HepG2 (cell line): ENCODE results near the gene WDR35. TPM values are rescaled to one million over a fixed set of nuclear protein-coding genes. Genes with fewer than 3 reads are reported as not detected.
A peak's percentile ranks its signal among the peaks of the same experiment; 100 is the strongest.

Experiments
- ETV5 ChIP-seq: IDR thresholded peaks from 2 replicates; pipeline ENCODE4 v1.6.1; 2018; ENCODE audit warnings: missing biosample characterization, missing genetic modification reagents, inconsistent platforms, borderline replicate concordance
- HCFC1 ChIP-seq: fragments of 150-350 bp; IDR thresholded peaks from 2 replicates; pipeline ENCODE4 v1.6.1; 2014; ENCODE audit warnings: low read depth, low read length
- HIVEP1 ChIP-seq: sonication (generic); formaldehyde crosslinking; IDR thresholded peaks from 2 replicates; pipeline ENCODE4 v1.4.0; 2020; ENCODE audit warnings: mild to moderate bottlenecking, missing genetic modification reagents
- HNF4A ChIP-seq: sonication (generic); formaldehyde crosslinking; IDR thresholded peaks from 2 replicates; pipeline ENCODE4 v1.4.0; 2020; ENCODE audit warnings: missing genetic modification reagents
- NFIC ChIP-seq: IDR thresholded peaks from 2 replicates; pipeline ENCODE4 v1.6.1; 2012; ENCODE audit warnings: mild to moderate bottlenecking, low read length, inconsistent platforms
- REPIN1 ChIP-seq: sonication (generic); formaldehyde crosslinking; IDR thresholded peaks from 2 replicates; pipeline ENCODE4 v1.8.0; 2022; ENCODE audit warnings: missing genetic modification reagents, low read depth, mild to moderate bottlenecking, borderline replicate concordance
- THYN1 ChIP-seq: sonication (generic); formaldehyde crosslinking; IDR thresholded peaks from 2 replicates; pipeline ENCODE4 v1.8.1; 2023; ENCODE audit warnings: low read depth, mild to moderate bottlenecking, moderate library complexity, missing genetic modification reagents, borderline replicate concordance
- ZFY ChIP-seq: sonication (generic); formaldehyde crosslinking; IDR thresholded peaks from 2 replicates; pipeline ENCODE4 v1.4.0; 2020; ENCODE audit warnings: missing genetic modification reagents
- ZNF20 ChIP-seq: sonication (generic); formaldehyde crosslinking; IDR thresholded peaks from 2 replicates; pipeline ENCODE4 v1.4.0; 2020; ENCODE audit warnings: mild to moderate bottlenecking, moderate library complexity, missing genetic modification reagents
- ZNF572 ChIP-seq: sonication (generic); formaldehyde crosslinking; IDR thresholded peaks from 2 replicates; pipeline ENCODE4 v1.5.1; 2020; ENCODE audit warnings: mild to moderate bottlenecking, missing genetic modification reagents
- ZNF776 ChIP-seq: sonication (generic); formaldehyde crosslinking; IDR thresholded peaks from 2 replicates; pipeline ENCODE4 v1.4.0; 2020; ENCODE audit warnings: mild to moderate bottlenecking, missing genetic modification reagents
- polyA plus RNA-seq, 8 experiments: library from polyadenylated mRNA; depleted of rRNA in 3 of 8; stranded (reverse) in 7 of 8; unstranded in 1 of 8; fragments of >200 nt; fragmentation: Illumina TruSeq in 4 of 8; extraction: Trizol in 4 of 8; gene quantifications; 2 replicates each; pipeline versions ENCODE4 v1.2.1 to v1.2.3, GENCODE V29; 2011 to 2016; ENCODE audit warnings: low read depth in 4 of 8, missing spikeins in 1 of 8, mixed read lengths in 1 of 8; ENCODE audit not compliant: insufficient read depth in 1 of 8
- total RNA-seq, 5 experiments: library from RNA; depleted of rRNA; stranded (reverse); fragments of >200 nt; fragmentation: Illumina TruSeq; extraction: Trizol; gene quantifications; 2 replicates each; pipeline ENCODE4 v1.2.3, GENCODE V29; 2016; ENCODE audit warnings: low read depth in 1 of 5
- TF ChIP-seq, protein P1 (sequence below): sonication (generic); formaldehyde crosslinking; IDR thresholded peaks from 2 replicates; pipeline ENCODE4 v1.4.0; 2020; ENCODE audit warnings: missing genetic modification reagents, borderline replicate concordance
- TF ChIP-seq, protein P2 (sequence below): sonication (generic); formaldehyde crosslinking; IDR thresholded peaks from 2 replicates; pipeline ENCODE4 v1.5.0; 2020; ENCODE audit warnings: missing genetic modification reagents, mild to moderate bottlenecking, borderline replicate concordance
- TF ChIP-seq, protein P3 (sequence below): sonication (generic); formaldehyde crosslinking; conservative IDR thresholded peaks from 2 replicates; pipeline ENCODE4 v1.4.0; 2020; ENCODE audit warnings: missing genetic modification reagents
- TF ChIP-seq, protein P4 (sequence below): sonication (generic); formaldehyde crosslinking; IDR thresholded peaks from 2 replicates; pipeline ENCODE4 v1.5.0; 2020; ENCODE audit warnings: missing genetic modification reagents
- TF ChIP-seq, protein P5 (sequence below): sonication (generic); formaldehyde crosslinking; IDR thresholded peaks from 2 replicates; pipeline ENCODE4 v1.8.1; 2023; ENCODE audit warnings: mild to moderate bottlenecking, missing genetic modification reagents, borderline replicate concordance
- TF ChIP-seq, protein P6 (sequence below): sonication (generic); formaldehyde crosslinking; IDR thresholded peaks from 2 replicates; pipeline ENCODE4 v1.4.0; 2020; ENCODE audit warnings: missing genetic modification reagents
- TF ChIP-seq, protein P7 (sequence below): sonication (generic); formaldehyde crosslinking; IDR thresholded peaks from 2 replicates; pipeline ENCODE4 v1.4.0; 2020; ENCODE audit warnings: missing genetic modification reagents

The WDR35 gene
- total and polyA plus RNA-seq, 2 of the 13 experiments (the other 11 are each of a cell fraction or from before 2014, with no cell fraction given): 11.1 to 19.6 TPM

DNA sequence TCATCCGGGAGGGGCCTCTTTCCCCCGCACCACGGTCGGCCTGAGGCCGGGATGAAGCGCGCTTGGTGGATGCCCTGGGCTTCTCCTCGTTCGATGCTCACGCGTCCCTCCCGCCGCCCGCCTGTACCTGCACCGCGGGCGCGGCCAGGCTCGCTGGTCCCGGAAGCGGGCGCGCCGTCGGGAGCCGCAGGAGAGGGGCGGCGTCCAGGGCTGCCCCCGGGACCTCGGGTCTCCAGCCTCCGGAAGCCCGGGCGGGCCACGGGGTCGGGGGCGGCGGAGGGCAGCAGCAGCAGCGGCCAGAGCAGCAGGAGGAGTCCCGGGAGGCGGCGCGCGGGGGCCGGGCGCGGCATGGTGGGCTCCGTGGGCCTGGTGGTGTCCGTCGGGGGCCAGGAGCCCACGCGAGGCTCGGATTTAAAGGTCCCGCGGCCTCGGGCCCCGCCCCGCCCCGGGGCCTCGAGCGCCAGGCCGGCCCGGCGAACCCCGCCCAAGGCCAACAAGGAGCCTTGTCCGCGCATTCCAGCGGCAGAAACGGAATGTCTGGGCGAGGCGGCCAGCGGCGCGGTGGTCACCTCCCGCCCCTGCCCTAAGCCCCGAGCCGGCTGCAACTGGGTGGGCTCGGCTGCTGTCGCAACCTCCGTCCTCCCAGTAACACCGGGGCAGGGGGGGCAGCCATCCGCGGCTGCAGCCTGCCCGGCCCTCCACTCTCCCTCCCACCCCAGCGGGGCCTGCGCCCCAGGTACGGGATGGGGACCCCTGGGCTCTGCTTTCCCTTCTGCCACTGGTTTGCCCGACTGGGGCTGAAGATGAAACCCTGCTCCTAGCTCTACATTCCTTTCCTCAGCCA is 22.6 kb upstream of the WDR35 start, which contains the start of gene MATN3 (continued):
- TF ChIP-seq, protein P1, sequence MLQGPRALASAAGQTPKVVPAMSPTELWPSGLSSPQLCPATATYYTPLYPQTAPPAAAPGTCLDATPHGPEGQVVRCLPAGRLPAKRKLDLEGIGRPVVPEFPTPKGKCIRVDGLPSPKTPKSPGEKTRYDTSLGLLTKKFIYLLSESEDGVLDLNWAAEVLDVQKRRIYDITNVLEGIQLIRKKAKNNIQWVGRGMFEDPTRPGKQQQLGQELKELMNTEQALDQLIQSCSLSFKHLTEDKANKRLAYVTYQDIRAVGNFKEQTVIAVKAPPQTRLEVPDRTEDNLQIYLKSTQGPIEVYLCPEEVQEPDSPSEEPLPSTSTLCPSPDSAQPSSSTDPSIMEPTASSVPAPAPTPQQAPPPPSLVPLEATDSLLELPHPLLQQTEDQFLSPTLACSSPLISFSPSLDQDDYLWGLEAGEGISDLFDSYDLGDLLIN: peak; percentile 60; the same call in 1 of the 2 replicates
- TF ChIP-seq, protein P2, sequence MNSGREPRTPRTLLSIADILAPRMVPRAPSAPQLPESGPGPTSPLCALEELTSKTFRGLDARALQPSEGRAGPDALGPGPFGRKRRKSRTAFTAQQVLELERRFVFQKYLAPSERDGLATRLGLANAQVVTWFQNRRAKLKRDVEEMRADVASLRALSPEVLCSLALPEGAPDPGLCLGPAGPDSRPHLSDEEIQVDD (CRISPR knock-in tag): 0 out of 2 replicates have a peak, but pooled peaks have one; percentile 17
- TF ChIP-seq, protein P3, sequence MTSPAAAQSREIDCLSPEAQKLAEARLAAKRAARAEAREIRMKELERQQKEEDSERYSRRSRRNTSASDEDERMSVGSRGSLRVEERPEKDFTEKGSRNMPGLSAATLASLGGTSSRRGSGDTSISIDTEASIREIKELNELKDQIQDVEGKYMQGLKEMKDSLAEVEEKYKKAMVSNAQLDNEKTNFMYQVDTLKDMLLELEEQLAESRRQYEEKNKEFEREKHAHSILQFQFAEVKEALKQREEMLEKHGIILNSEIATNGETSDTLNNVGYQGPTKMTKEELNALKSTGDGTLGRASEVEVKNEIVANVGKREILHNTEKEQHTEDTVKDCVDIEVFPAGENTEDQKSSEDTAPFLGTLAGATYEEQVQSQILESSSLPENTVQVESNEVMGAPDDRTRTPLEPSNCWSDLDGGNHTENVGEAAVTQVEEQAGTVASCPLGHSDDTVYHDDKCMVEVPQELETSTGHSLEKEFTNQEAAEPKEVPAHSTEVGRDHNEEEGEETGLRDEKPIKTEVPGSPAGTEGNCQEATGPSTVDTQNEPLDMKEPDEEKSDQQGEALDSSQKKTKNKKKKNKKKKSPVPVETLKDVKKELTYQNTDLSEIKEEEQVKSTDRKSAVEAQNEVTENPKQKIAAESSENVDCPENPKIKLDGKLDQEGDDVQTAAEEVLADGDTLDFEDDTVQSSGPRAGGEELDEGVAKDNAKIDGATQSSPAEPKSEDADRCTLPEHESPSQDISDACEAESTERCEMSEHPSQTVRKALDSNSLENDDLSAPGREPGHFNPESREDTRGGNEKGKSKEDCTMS (CRISPR knock-in tag): no peak
- TF ChIP-seq HCFC1 (no peak), ZNF20 (CRISPR knock-in tag) (no peak), NFIC (no peak), THYN1 (CRISPR knock-in tag) (no peak), ZNF776 (CRISPR knock-in tag) (no peak), ETV5 (CRISPR knock-in tag) (0 out of 2 replicates have a peak, but pooled peaks have one; percentile 57), REPIN1 (CRISPR knock-in tag) (0 out of 2 replicates have a peak, but pooled peaks have one; percentile 58), ZNF572 (CRISPR knock-in tag) (0 out of 2 replicates have a peak, but pooled peaks have one; percentile 6), ZFY (peak; percentile 82), HIVEP1 (CRISPR knock-in tag) (no peak), HNF4A (CRISPR knock-in tag) (no peak)
- TF ChIP-seq, protein P4, sequence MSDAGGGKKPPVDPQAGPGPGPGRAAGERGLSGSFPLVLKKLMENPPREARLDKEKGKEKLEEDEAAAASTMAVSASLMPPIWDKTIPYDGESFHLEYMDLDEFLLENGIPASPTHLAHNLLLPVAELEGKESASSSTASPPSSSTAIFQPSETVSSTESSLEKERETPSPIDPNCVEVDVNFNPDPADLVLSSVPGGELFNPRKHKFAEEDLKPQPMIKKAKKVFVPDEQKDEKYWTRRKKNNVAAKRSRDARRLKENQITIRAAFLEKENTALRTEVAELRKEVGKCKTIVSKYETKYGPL (CRISPR knock-in tag): no peak
- TF ChIP-seq, protein P5, sequence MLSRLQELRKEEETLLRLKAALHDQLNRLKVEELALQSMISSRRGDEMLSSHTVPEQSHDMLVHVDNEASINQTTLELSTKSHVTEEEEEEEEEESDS: peak; percentile 31; the same call in 1 of the 2 replicates
- TF ChIP-seq, protein P6, sequence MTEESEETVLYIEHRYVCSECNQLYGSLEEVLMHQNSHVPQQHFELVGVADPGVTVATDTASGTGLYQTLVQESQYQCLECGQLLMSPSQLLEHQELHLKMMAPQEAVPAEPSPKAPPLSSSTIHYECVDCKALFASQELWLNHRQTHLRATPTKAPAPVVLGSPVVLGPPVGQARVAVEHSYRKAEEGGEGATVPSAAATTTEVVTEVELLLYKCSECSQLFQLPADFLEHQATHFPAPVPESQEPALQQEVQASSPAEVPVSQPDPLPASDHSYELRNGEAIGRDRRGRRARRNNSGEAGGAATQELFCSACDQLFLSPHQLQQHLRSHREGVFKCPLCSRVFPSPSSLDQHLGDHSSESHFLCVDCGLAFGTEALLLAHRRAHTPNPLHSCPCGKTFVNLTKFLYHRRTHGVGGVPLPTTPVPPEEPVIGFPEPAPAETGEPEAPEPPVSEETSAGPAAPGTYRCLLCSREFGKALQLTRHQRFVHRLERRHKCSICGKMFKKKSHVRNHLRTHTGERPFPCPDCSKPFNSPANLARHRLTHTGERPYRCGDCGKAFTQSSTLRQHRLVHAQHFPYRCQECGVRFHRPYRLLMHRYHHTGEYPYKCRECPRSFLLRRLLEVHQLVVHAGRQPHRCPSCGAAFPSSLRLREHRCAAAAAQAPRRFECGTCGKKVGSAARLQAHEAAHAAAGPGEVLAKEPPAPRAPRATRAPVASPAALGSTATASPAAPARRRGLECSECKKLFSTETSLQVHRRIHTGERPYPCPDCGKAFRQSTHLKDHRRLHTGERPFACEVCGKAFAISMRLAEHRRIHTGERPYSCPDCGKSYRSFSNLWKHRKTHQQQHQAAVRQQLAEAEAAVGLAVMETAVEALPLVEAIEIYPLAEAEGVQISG (CRISPR knock-in tag): no peak; the same call in 1 of the 2 replicates
- TF ChIP-seq, protein P7, sequence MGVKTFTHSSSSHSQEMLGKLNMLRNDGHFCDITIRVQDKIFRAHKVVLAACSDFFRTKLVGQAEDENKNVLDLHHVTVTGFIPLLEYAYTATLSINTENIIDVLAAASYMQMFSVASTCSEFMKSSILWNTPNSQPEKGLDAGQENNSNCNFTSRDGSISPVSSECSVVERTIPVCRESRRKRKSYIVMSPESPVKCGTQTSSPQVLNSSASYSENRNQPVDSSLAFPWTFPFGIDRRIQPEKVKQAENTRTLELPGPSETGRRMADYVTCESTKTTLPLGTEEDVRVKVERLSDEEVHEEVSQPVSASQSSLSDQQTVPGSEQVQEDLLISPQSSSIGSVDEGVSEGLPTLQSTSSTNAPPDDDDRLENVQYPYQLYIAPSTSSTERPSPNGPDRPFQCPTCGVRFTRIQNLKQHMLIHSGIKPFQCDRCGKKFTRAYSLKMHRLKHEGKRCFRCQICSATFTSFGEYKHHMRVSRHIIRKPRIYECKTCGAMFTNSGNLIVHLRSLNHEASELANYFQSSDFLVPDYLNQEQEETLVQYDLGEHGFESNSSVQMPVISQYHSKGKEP (CRISPR knock-in tag): no peak
